Activated B cell treated with CpG ODN at 0.5 μM for 24 hours (primary cell): ENCODE measurements around the gene NFYC. TPM values are rescaled to one million over a fixed set of nuclear protein-coding genes. Genes with fewer than 3 reads are reported as not detected.

ENCODE experiments used
- ATAC-seq: fragments of 200-7000 bp; cut with Tn5 transposase; one replicate; pipeline ENCODE4 v1.10.0; 2021; ENCODE audit warnings: low read depth, mild to moderate bottlenecking, moderate library complexity
- CTCF ChIA-PET: fragments of 350-600 bp; sonication (Branson Sonifier 250); formaldehyde crosslinking; loops from one replicate; lab custom pipeline; 2021; ENCODE audit warnings: antibody characterized with exemption; lab: Charles Lee
- POLR2A ChIA-PET: fragments of 350-600 bp; sonication (Branson Sonifier 250); formaldehyde crosslinking; loops from one replicate; lab custom pipeline; 2021; ENCODE audit warnings: antibody characterized with exemption; lab: Charles Lee
- DNase-seq: peaks from one replicate; pipeline ENCODE4 v3.0.0; 2022
- H3K27ac Mint-ChIP-seq: one replicate; pipeline ENCODE4 v1.8.0; 2020; ENCODE audit warnings: mixed read lengths
- H3K27me3 Mint-ChIP-seq: one replicate; pipeline ENCODE4 v1.8.0; 2021; ENCODE audit warnings: mixed read lengths
- H3K36me3 Mint-ChIP-seq: one replicate; pipeline ENCODE4 v1.8.0; 2021; ENCODE audit warnings: low read depth, mixed read lengths
- H3K4me1 Mint-ChIP-seq: one replicate; pipeline ENCODE4 v1.8.0; 2021; ENCODE audit warnings: mixed read lengths
- H3K4me3 Mint-ChIP-seq: one replicate; pipeline ENCODE4 v1.8.0; 2020; ENCODE audit warnings: mild to moderate bottlenecking, mixed read lengths
- H3K9me3 Mint-ChIP-seq: one replicate; pipeline ENCODE4 v1.8.0; 2020; ENCODE audit warnings: mixed read lengths
- intact Hi-C: fragments of 100-400 bp; cut with micrococcal nuclease; formaldehyde crosslinking; loops from one replicate; pipeline ENCODE4 v1.15.1; 2024
- total RNA-seq: library from RNA; stranded (reverse); gene quantifications from 2 replicates; pipeline ENCODE4 v1.2.3, GENCODE V29; 2022
- TF ChIP-seq, protein P1 (sequence below): fragments of 200-600 bp; IDR thresholded peaks from one replicate; pipeline ENCODE4 v1.8.0; 2022; ENCODE audit warnings: antibody characterized with exemption, mild to moderate bottlenecking

Gene NFYC
- total RNA-seq, 1 donor from 2014 or later, result 76.0 TPM

DNA sequence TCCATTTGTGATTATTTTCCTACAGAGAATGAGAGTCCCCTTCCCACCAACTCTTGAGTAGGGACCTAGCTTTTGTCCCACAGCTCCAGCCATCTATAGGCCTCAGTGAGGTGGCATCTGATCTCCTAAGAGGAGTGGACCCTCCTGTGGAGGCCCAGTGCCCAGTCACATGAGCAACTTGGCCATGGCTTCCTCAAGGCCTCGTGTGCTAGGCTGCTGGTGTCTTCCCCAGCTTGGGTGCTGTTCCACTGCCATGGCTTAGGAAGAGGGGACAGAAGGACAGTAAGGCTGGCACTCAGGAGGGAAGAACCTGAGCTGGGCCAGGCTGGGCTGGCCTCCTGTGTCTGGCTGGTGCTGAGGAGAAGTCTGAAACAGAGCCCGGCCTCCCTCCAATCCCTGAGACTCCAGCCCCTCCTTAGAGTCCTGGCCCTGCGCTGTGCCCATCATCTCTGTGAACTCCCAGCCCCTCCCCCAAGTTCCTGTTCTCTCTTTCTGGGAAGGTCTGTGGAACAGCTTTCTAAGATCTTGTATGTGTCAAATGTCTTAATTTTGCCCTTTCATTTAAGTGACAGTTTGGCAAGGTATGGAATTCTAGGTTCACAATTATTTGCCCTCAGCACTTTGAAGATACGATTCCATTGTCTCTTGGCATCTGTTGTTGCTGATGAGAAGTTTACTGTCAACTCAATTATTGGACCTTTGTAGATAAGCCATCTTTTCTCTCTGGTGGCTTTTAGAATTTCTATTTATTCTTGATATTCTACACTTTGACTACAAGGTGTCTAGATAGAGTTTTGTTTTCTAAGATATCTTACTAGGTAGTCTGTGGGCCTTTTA is 85.0 kb downstream of the NFYC start:
- POLR2A ChIA-PET, result interaction anchor here (0.6 kb wide), 1 partner anchor 55 kb away, joined by 4 read pairs; no protein-coding TSS in a partner anchor
- Mint-ChIP-seq H3K27me3 (no peaks in the 10 kb centered on the region), H3K36me3 (peaks cover 56% of the 10 kb centered on the region), H3K9me3 (peaks cover 2% of the 10 kb centered on the region), H3K4me1 (peaks cover 2% of the 10 kb centered on the region), H3K4me3 (no peak overlapping the region), H3K27ac (peak overlapping the region; percentile 46)
- TF ChIP-seq, protein P1, sequence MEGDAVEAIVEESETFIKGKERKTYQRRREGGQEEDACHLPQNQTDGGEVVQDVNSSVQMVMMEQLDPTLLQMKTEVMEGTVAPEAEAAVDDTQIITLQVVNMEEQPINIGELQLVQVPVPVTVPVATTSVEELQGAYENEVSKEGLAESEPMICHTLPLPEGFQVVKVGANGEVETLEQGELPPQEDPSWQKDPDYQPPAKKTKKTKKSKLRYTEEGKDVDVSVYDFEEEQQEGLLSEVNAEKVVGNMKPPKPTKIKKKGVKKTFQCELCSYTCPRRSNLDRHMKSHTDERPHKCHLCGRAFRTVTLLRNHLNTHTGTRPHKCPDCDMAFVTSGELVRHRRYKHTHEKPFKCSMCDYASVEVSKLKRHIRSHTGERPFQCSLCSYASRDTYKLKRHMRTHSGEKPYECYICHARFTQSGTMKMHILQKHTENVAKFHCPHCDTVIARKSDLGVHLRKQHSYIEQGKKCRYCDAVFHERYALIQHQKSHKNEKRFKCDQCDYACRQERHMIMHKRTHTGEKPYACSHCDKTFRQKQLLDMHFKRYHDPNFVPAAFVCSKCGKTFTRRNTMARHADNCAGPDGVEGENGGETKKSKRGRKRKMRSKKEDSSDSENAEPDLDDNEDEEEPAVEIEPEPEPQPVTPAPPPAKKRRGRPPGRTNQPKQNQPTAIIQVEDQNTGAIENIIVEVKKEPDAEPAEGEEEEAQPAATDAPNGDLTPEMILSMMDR, result no peak
- DNase-seq (no peak), ATAC-seq (no peak)
- intact Hi-C loops, result no loop called here
- CTCF ChIA-PET, result interaction anchor here (1.3 to 7.7 kb wide), 2 partner anchors 68 to 74 kb away, joined by 3 to 82 read pairs; no protein-coding TSS in a partner anchor

DNA sequence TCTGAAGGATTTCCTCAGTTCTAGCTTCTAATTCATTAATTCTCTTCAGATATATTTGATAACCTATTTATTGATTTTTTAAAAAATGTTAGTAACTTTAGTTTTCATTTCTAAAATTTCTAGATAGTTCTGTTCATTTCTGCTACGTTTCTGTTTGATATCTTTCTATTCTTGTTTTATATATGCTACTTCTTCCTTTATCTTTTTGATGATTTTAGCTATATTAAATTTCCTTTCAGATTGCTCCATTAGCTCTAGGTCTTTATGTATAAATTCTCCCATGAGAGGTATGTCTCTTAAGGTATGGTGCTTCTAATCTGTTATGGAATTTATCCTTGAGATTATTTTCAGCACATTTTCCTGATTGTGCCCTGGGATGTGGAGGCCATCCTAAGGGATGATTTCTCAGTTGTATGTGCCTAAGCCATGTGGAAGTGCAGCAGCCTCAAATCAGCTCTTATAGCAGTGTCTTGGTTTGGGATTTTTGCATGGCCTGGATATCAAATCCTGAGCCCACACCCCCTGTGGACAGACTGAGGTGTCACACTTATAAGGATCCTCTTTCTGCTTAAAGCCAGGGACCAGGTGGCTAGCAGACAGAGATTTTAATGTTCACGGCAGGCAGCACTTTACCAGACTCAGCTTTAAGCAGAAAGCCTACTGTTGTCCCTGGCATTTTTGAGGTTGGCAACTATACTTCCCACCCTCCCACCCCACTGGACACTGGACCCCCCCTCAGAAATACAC is 85.9 kb downstream of the NFYC start:
- Mint-ChIP-seq H3K27me3 (peaks cover 2% of the 10 kb centered on the region), H3K4me3 (no peak overlapping the region), H3K9me3 (peaks cover 2% of the 10 kb centered on the region), H3K27ac (no peak overlapping the region), H3K4me1 (peaks cover 2% of the 10 kb centered on the region), H3K36me3 (peaks cover 48% of the 10 kb centered on the region)
- ChIA-PET CTCF (interaction anchor here (1.1 to 7.7 kb wide), 3 partner anchors 65 to 73 kb away, joined by 3 to 82 read pairs (median 3); no protein-coding TSS in a partner anchor), POLR2A (interaction anchor here (0.6 kb wide), 1 partner anchor 54 kb away, joined by 4 read pairs; no protein-coding TSS in a partner anchor)
- TF ChIP-seq, protein P1, result no peak
- intact Hi-C loops, result no loop called here
- ATAC-seq (no peak), DNase-seq (no peak)

DNA sequence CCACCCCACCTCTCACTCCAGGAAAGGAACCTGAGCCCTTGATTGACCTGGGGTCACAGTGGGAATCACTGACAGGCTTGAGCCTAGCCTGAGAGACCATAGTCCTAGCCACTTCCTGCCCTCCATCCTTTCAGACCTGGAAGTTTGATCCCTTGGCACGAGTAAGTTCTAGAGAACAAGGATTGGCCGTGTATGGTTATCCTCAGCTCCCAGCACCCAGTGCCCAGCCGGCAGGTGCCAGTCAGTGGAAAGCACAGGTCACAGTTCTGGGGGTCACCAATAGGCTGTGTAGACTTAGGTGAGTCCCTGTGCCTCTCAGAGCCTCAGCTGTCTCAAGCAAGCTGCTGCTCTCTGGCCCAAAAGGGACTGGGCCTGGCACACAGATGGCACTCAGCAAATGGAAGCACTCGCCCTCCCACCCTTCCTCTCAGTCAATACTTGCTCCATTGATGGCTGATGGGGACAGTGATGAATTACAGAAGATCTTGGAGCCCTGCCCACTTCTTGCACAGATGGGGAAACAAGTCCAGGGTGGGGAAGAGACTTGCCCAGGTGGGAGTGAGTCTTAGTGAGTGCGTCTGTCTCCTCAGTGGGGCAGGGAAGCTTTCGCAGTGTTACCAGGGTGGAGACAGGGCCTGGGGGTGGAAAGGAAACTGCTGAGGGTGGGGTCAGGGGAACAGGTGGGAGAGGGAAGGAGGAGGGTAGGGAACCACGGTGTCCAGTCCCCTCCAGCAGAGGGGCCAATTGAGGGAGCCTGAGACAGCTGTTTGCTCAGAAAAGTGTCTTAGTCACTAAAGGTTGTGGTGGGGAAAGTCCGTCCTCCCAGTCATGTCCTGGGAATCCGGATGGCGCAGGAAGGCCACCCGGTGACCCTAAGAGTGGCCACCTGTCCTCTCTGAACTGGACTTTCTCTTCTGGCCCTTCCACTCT is 89.4 kb downstream of the NFYC start:
- TF ChIP-seq, protein P1, result no peak
- Mint-ChIP-seq H3K27ac (no peak overlapping the region), H3K27me3 (peaks cover 20% of the 10 kb centered on the region), H3K36me3 (peaks cover 24% of the 10 kb centered on the region), H3K4me3 (no peak overlapping the region), H3K9me3 (peaks cover 2% of the 10 kb centered on the region), H3K4me1 (peaks cover 13% of the 10 kb centered on the region)
- ChIA-PET POLR2A (no interaction called here), CTCF (no interaction called here)
- intact Hi-C loops, result no loop called here
- no peak for ATAC-seq
- DNase-seq, result no peak

DNA sequence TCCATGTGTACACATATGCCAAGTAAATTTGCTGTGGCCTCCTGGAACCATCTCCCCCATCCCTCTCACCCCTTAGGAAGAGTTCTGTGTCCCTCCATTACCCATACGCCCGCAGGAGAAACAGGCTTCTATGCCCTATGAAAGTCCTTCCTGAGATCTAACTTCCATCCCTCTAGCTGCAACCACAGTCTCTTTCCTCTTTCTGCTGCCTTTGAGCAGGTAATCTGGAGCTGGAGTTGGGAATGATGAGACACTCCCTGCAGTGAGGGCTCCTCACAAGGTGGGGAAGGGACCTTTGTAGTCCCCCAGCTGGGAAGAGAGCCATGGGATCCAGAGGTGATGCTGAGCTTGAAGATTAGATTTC is 90.1 kb downstream of the NFYC start:
- TF ChIP-seq, protein P1, result no peak
- Mint-ChIP-seq H3K9me3 (peaks cover under 1% of the 10 kb centered on the region), H3K4me1 (peaks cover 13% of the 10 kb centered on the region), H3K36me3 (peaks cover 18% of the 10 kb centered on the region), H3K27me3 (peaks cover 23% of the 10 kb centered on the region), H3K4me3 (no peak overlapping the region), H3K27ac (no peak overlapping the region)
- intact Hi-C loops, result no loop called here
- CTCF ChIA-PET, result no interaction called here
- POLR2A ChIA-PET, result no interaction called here
- DNase-seq (no peak), ATAC-seq (no peak)
